HepG2 (cell line): ENCODE results near the gene SNX10. TPM values are rescaled to one million over a fixed set of nuclear protein-coding genes. Genes with fewer than 3 reads are reported as not detected.
A peak's percentile ranks its signal among the peaks of the same experiment; 100 is the strongest.

ENCODE experiments used
- ATAC-seq: fragments of 200-7000 bp; cut with Tn5 transposase; 3 replicates; pipeline ENCODE4 v1.9.1; 2020; ENCODE audit warnings: mild to moderate bottlenecking, moderate library complexity
- BruUV-seq: library from RNA; stranded (reverse); fragments of 400-500 nt; replicated peaks from 2 replicates; lab custom pipeline; 2021; lab: Mats Ljungman, UMichigan
- CTCF ChIA-PET: fragments of 300-600 bp; formaldehyde crosslinking; extraction: SDS; loops from one replicate; lab custom pipeline; 2021; ENCODE audit warnings: low total read pairs, inconsistent platforms, low intra/inter-chr PET ratio; lab: Yijun Ruan, JAX
- POLR2A ChIA-PET: fragments of 350-600 bp; sonication (Branson Sonifier 250); formaldehyde crosslinking; loops from one replicate; lab custom pipeline; 2020; ENCODE audit warnings: antibody characterized with exemption, inconsistent platforms; lab: Yijun Ruan, JAX
- DNase-seq: peaks from one replicate; pipeline ENCODE4 v3.0.0-alpha.2; 2015; ENCODE audit warnings: low spot score
- FAIRE-seq: peaks from 3 replicates; lab custom pipeline; 2011; peaks lifted over from hg19 to GRCh38; lab: Jason Lieb, UNC
- H2AFZ ChIP-seq: one replicate; pipeline ENCODE4 v1.6.1; 2011; ENCODE audit warnings: low read length, inconsistent platforms
- H3K27ac ChIP-seq: fragments of 300-600 bp; 3 replicates; pipeline ENCODE4 v1.8.0; 2011; ENCODE audit warnings: mixed run types, mild to moderate bottlenecking, mixed read lengths, low read length, inconsistent platforms; ENCODE audit not compliant: insufficient read depth; ENCODE audit errors: extremely low read length
- H3K27me3 ChIP-seq, 2 experiments: fragments of 200-600 bp in 1 of 2; 2 replicates in 1 of 2; 3 replicates in 1 of 2; pipeline versions ENCODE4 v1.6.0 to v1.8.0; 2011; ENCODE audit warnings: low read length in 2 of 2, mild to moderate bottlenecking in 2 of 2, moderate library complexity in 2 of 2, inconsistent platforms in 1 of 2; ENCODE audit not compliant: insufficient read depth in 2 of 2, control insufficient read depth in 1 of 2
- H3K36me3 ChIP-seq, 2 experiments: fragments of 200-600 bp in 1 of 2; replicated peaks in 1 of 2; 2 replicates in 1 of 2; 3 replicates in 1 of 2; pipeline versions ENCODE4 v1.5.1 to v1.8.0; 2011; ENCODE audit warnings: low read length in 2 of 2, inconsistent platforms in 1 of 2; ENCODE audit not compliant: insufficient read depth in 2 of 2, control insufficient read depth in 1 of 2
- H3K4me1 ChIP-seq: 2 replicates; pipeline ENCODE4 v1.5.1; 2012; ENCODE audit warnings: low read length, inconsistent platforms; ENCODE audit not compliant: insufficient read depth
- H3K4me2 ChIP-seq: 2 replicates; pipeline ENCODE4 v1.6.0; 2011; ENCODE audit warnings: low read depth, low read length, inconsistent platforms
- H3K4me3 ChIP-seq, 3 experiments: fragments of 200-600 bp in 1 of 3; sonication (generic), shearing (Covaris generic) in 1 of 3; replicated peaks in 1 of 3; 2 replicates each; pipeline ENCODE4 v1.5.1; 2011 to 2016; ENCODE audit warnings: low read length in 3 of 3, inconsistent platforms in 2 of 3, low read depth in 2 of 3, mild to moderate bottlenecking in 2 of 3, control low read depth in 1 of 3, mixed read lengths in 1 of 3; ENCODE audit not compliant: insufficient read depth in 1 of 3
- H3K79me2 ChIP-seq: one replicate; pipeline ENCODE4 v1.6.1; 2011; ENCODE audit warnings: low read length, inconsistent platforms; ENCODE audit not compliant: insufficient read depth
- H3K9ac ChIP-seq: 2 replicates; pipeline ENCODE4 v1.6.0; 2011; ENCODE audit warnings: mild to moderate bottlenecking, low read depth, low read length, inconsistent platforms; ENCODE audit not compliant: insufficient read depth
- H3K9me3 ChIP-seq: 2 replicates; pipeline ENCODE4 v1.5.1; 2012; ENCODE audit warnings: mild to moderate bottlenecking, low read length
- H4K20me1 ChIP-seq: 2 replicates; pipeline ENCODE4 v1.6.0; 2011; ENCODE audit warnings: inconsistent platforms, mild to moderate bottlenecking, low read length, moderate library complexity; ENCODE audit not compliant: insufficient read depth
- AGO2 ChIP-seq: fragments of 200-400 bp; formaldehyde crosslinking; optimal IDR thresholded peaks from 2 replicates; pipeline ENCODE3; 2017; ENCODE audit warnings: mild to moderate bottlenecking, low read depth, low read length, moderate library complexity
- ATF6 ChIP-seq: sonication (generic); formaldehyde crosslinking; conservative IDR thresholded peaks from 2 replicates; pipeline ENCODE4 v1.4.0; 2020; ENCODE audit warnings: missing genetic modification reagents
- CCAR2 ChIP-seq: fragments of 200-400 bp; formaldehyde crosslinking; optimal IDR thresholded peaks from 2 replicates; pipeline ENCODE3; 2018; ENCODE audit warnings: low read depth, mild to moderate bottlenecking, low read length, moderate library complexity
- EP300 ChIP-seq, 3 experiments: sonication (generic) in 1 of 3; formaldehyde crosslinking in 1 of 3; IDR thresholded peaks; 2 replicates each; pipeline versions ENCODE4 v1.5.1 to v1.6.1; 2011 to 2020; ENCODE audit warnings: low read depth in 2 of 3, low read length in 2 of 3, borderline replicate concordance in 1 of 3, improper control_type of control experiment in 1 of 3, mild to moderate bottlenecking in 1 of 3, missing genetic modification reagents in 1 of 3, moderate library complexity in 1 of 3
- HNF4A ChIP-seq: sonication (generic); formaldehyde crosslinking; IDR thresholded peaks from 2 replicates; pipeline ENCODE4 v1.4.0; 2020; ENCODE audit warnings: missing genetic modification reagents
- NFKB2 ChIP-seq: sonication (generic); formaldehyde crosslinking; IDR thresholded peaks from 2 replicates; pipeline ENCODE4 v1.4.0; 2020; ENCODE audit warnings: missing genetic modification reagents, borderline replicate concordance
- NR2F2 ChIP-seq: IDR thresholded peaks from 2 replicates; pipeline ENCODE4 v1.6.1; 2012; ENCODE audit warnings: low read depth, inconsistent platforms, borderline replicate concordance
- POLR2AphosphoS5 ChIP-seq: IDR thresholded peaks from 2 replicates; pipeline ENCODE4 v1.6.1; 2012; ENCODE audit warnings: low read depth, low read length
- RAD21 ChIP-seq: fragments of 450-650 bp; formaldehyde crosslinking; IDR thresholded peaks from 2 replicates; pipeline ENCODE4 v1.5.0; 2020; ENCODE audit warnings: mild to moderate bottlenecking
- SP1 ChIP-seq, 2 experiments: fragments of 450-650 bp in 1 of 2; sonication (generic) in 1 of 2; formaldehyde crosslinking in 1 of 2; IDR thresholded peaks; 2 replicates each; pipeline versions ENCODE4 v1.4.0 to v1.6.1; 2016 to 2020; ENCODE audit warnings: missing genetic modification reagents in 1 of 2
- ZBTB38 ChIP-seq: sonication (generic); formaldehyde crosslinking; IDR thresholded peaks from 2 replicates; pipeline ENCODE4 v1.5.1; 2020; ENCODE audit warnings: mild to moderate bottlenecking, missing genetic modification reagents
- ZBTB4 ChIP-seq: sonication (generic); formaldehyde crosslinking; IDR thresholded peaks from 2 replicates; pipeline ENCODE4 v1.4.0; 2020; ENCODE audit warnings: missing genetic modification reagents, mild to moderate bottlenecking, borderline replicate concordance
- ZNF574 ChIP-seq: sonication (generic); formaldehyde crosslinking; IDR thresholded peaks from 2 replicates; pipeline ENCODE4 v1.4.0; 2020; ENCODE audit warnings: missing genetic modification reagents
- ZSCAN22 ChIP-seq: sonication (generic); formaldehyde crosslinking; IDR thresholded peaks from 2 replicates; pipeline ENCODE4 v1.4.0; 2020; ENCODE audit warnings: mild to moderate bottlenecking, missing genetic modification reagents
- WGBS: methylation state at CpG from one replicate; pipeline ENCODE4 v1.1.6; 2017; ENCODE audit warnings: low lambda C conversion rate; 5-methylcytosine and 5-hydroxymethylcytosine counted together
- in situ Hi-C: cut with HindIII; loops from 2 replicates; pipeline ENCODE4 v1.10.0; 2017; ENCODE audit warnings: low pct_unique_long_range_greater_than_20kb; ENCODE audit not compliant: extremely low pct_ligation_motif_present
- intact Hi-C: fragments of 100-400 bp; cut with micrococcal nuclease; formaldehyde crosslinking; loops from one replicate; pipeline ENCODE4 v1.10.0; 2022; ENCODE audit not compliant: unreplicated experiment
- polyA plus RNA-seq, 8 experiments: library from polyadenylated mRNA; depleted of rRNA in 3 of 8; stranded (reverse) in 7 of 8; unstranded in 1 of 8; fragments of >200 nt; fragmentation: Illumina TruSeq in 4 of 8; extraction: Trizol in 4 of 8; gene quantifications; 2 replicates each; pipeline versions ENCODE4 v1.2.1 to v1.2.3, GENCODE V29; 2011 to 2016; ENCODE audit warnings: low read depth in 4 of 8, missing spikeins in 1 of 8, mixed read lengths in 1 of 8; ENCODE audit not compliant: insufficient read depth in 1 of 8
- total RNA-seq, 5 experiments: library from RNA; depleted of rRNA; stranded (reverse); fragments of >200 nt; fragmentation: Illumina TruSeq; extraction: Trizol; gene quantifications; 2 replicates each; pipeline ENCODE4 v1.2.3, GENCODE V29; 2016; ENCODE audit warnings: low read depth in 1 of 5

Gene SNX10
- total and polyA plus RNA-seq, 2 of the 13 experiments (the other 11 are each of a cell fraction or from before 2014, with no cell fraction given), result 26.0 to 27.6 TPM

- POLR2A ChIA-PET, result interaction anchor here (1.2 kb wide), 1 partner anchor 144 kb away, joined by 5 read pairs; the partner anchor contains the start of gene CBX3
- Histone ChIP-seq H3K36me3 (peaks cover 5 to 10% of the 10 kb centered on the region in 2 experiments; a peak in 4 of 5 replicates), H3K27me3 (no peaks in the 10 kb centered on the region; a peak in 1 of 5 replicates), H3K4me2 (no peak overlapping the region), H3K9me3 (no peaks in the 10 kb centered on the region), H3K4me1 (peaks cover 79% of the 10 kb centered on the region), H3K27ac (peak overlapping the region; percentile 79), H3K4me3 (no peak overlapping the region), H4K20me1 (no peaks in the 10 kb centered on the region), H3K79me2 (peaks cover 3% of the 10 kb centered on the region), H2AFZ (no peak overlapping the region), H3K9ac (no peak overlapping the region)
- no peak for ATAC-seq
- DNase-seq, result no peak
- 91% methylated on average over 9 of the region's 9 CpGs for WGBS
- in situ Hi-C loops, result no loop called here
- CTCF ChIA-PET, result no interaction called here
- intact Hi-C loops, result loop anchor here (5.0 kb wide), 2 partner anchors 53 to 143 kb away; partner anchors contain the start of genes CBX3, HNRNPA2B1 and SNX10
- FAIRE-seq, result no peak
- 0 out of 2 replicates have a peak, but pooled peaks have one; percentile 29 for TF ChIP-seq ZBTB38 (CRISPR knock-in tag)
- no peak for TF ChIP-seq SP1 (IDR thresholded peaks at IDR 0.05)
- no peak for TF ChIP-seq SP1 (CRISPR knock-in tag; IDR thresholded peaks at IDR 0.05)
- TF ChIP-seq ZNF574, result peak; percentile 75
- TF ChIP-seq EP300 (IDR thresholded peaks at IDR 0.05; ENCODE audit: low read depth in 2 of 2, low read length in 2 of 2), result no peak
- TF ChIP-seq EP300 (CRISPR knock-in tag; IDR thresholded peaks at IDR 0.05; ENCODE audit: borderline replicate concordance), result no peak
- TF ChIP-seq NR2F2, result no peak
- no peak for TF ChIP-seq ZSCAN22 (CRISPR knock-in tag)
- no peak for TF ChIP-seq ZBTB4 (CRISPR knock-in tag)
- TF ChIP-seq CCAR2, result no peak
- TF ChIP-seq RAD21 (CRISPR knock-in tag), result no peak
- TF ChIP-seq AGO2, result no peak
- no peak for TF ChIP-seq NFKB2 (CRISPR knock-in tag)
- TF ChIP-seq POLR2AphosphoS5, result no peak
- no peak for TF ChIP-seq ATF6 (CRISPR knock-in tag)
- TF ChIP-seq HNF4A, result peak; percentile 54; the same call in 1 of the 2 replicates
- no TSS peak for BruUV-seq
Observed at GRCh38 chr7:26345202-26345601, 53.5 kb downstream of the SNX10 start.
